ENCODE measurements around the gene FIBCD1.

DNA sequence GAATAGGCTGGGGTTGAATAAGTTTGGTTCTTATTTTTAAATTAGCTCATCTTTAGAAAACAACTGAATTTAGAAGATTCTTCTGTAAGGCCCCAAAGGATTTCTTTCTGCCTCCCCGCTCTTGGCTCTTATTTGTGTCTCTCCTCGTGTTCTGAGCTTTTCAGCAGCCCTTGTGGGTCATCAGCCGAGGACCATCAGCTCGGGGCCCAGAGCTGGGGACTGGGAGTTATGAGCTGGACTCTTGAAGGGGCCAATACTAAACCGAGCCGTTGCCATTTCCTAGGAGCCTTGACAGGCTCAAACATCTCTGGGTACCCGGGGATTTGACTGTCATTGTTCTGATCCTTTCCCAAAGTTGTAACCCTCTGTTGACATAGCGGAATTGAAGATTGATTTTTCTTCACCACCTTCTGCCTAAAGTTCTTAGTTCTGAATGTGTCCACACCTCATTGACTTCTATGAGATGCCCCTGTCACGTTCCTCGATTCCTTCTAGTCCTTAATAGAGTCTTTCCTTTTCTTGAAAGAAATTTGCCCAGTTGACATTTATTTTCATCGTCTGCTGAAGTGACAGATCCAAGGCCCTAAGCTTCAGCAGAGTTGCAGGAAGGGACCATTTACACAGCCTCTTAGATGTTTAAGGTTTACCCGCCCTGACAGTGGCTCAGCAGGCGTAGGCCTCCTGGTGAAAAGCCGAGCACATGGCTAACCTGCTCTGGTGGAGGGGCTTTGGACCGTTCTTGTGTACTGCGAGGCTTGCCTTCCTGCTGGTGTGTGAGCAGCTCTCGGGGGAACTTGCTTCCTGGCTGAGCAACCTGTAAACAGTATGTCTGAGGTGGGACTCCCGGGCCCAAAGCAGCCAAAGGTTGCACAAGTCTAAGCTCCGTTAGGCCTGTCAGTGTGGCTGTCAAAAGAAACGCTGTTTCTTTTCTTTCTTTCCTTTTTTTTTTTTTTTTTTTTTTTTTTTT is 80.0 kb downstream of the FIBCD1 start:
- TF ChIP-seq SUZ12 (IDR thresholded peaks at IDR 0.05): no peak
- TF ChIP-seq BHLHE40 (IDR thresholded peaks at IDR 0.05; ENCODE audit: borderline replicate concordance): no peak
- TF ChIP-seq CTBP1 (IDR thresholded peaks at IDR 0.05; ENCODE audit: borderline replicate concordance): no peak
- no peak for TF ChIP-seq NFRKB (IDR thresholded peaks at IDR 0.05)
